Type B pancreatic cell (in vitro differentiated cells): ENCODE results near the gene WDR54. TPM values are rescaled to one million over a fixed set of nuclear protein-coding genes. Genes with fewer than 3 reads are reported as not detected.
A peak's percentile ranks its signal among the peaks of the same experiment; 100 is the strongest.

Source experiments
- DNase-seq: peaks from one replicate; pipeline ENCODE4 v3.0.0; 2021; ENCODE audit warnings: mixed read lengths; ENCODE audit not compliant: unreplicated experiment; ENCODE audit errors: extremely low spot score
- H3K27ac Mint-ChIP-seq: 2 replicates; pipeline ENCODE4 v1.8.0; 2021; ENCODE audit warnings: mild to moderate bottlenecking, mixed read lengths
- H3K27me3 Mint-ChIP-seq: 2 replicates; pipeline ENCODE4 v1.8.0; 2021; ENCODE audit warnings: mixed read lengths
- H3K36me3 Mint-ChIP-seq: 2 replicates; pipeline ENCODE4 v1.8.0; 2021; ENCODE audit warnings: mixed read lengths
- H3K4me1 Mint-ChIP-seq: one replicate; pipeline ENCODE4 v1.8.0; 2021; ENCODE audit warnings: mixed read lengths; ENCODE audit not compliant: unreplicated experiment
- H3K4me3 Mint-ChIP-seq: 2 replicates; pipeline ENCODE4 v1.8.0; 2021; ENCODE audit warnings: mild to moderate bottlenecking, mixed read lengths
- H3K9me3 Mint-ChIP-seq: 2 replicates; pipeline ENCODE4 v1.8.0; 2021; ENCODE audit warnings: mixed read lengths
- total RNA-seq: library from RNA; stranded (reverse); gene quantifications from 2 replicates; pipeline ENCODE4 v1.2.1, GENCODE V29; 2021; ENCODE audit warnings: low replicate concordance
- TF ChIP-seq, protein P1 (sequence below): fragments of 200-600 bp; sonication (generic); conservative IDR thresholded peaks from 2 replicates; pipeline ENCODE4 v1.5.0; 2021; ENCODE audit warnings: antibody characterized with exemption, mild to moderate bottlenecking

WDR54 gene
- total RNA-seq, 1 donor from 2014 or later, result 41.7 TPM

DNA sequence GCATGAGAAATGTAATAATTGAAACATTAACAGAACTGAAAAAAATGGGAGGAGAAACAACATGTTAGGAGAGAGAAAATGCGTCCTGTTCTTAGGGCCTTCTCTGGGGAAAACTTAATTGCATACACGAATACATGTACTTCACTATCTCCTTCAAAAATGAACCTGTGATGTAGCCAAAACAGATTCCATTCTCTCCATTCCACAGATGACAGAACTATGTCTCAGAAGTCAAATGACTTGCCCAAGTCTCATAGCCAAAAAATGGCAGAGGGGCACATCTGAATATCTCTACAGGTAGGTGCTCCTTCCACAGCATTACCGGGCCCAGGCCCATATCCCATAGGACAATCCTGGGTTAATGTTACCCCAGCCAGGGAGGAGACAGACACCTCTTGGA, 37.5 kb upstream of the WDR54 start:
- H3K27me3 Mint-ChIP-seq, result no peaks in the 10 kb centered on the region
- H3K9me3 Mint-ChIP-seq, result no peaks in the 10 kb centered on the region
- no peak for DNase-seq
- peaks cover 10% of the 10 kb centered on the region for H3K36me3 Mint-ChIP-seq
- H3K27ac Mint-ChIP-seq, result no peak overlapping the region
- TF ChIP-seq, protein P1, sequence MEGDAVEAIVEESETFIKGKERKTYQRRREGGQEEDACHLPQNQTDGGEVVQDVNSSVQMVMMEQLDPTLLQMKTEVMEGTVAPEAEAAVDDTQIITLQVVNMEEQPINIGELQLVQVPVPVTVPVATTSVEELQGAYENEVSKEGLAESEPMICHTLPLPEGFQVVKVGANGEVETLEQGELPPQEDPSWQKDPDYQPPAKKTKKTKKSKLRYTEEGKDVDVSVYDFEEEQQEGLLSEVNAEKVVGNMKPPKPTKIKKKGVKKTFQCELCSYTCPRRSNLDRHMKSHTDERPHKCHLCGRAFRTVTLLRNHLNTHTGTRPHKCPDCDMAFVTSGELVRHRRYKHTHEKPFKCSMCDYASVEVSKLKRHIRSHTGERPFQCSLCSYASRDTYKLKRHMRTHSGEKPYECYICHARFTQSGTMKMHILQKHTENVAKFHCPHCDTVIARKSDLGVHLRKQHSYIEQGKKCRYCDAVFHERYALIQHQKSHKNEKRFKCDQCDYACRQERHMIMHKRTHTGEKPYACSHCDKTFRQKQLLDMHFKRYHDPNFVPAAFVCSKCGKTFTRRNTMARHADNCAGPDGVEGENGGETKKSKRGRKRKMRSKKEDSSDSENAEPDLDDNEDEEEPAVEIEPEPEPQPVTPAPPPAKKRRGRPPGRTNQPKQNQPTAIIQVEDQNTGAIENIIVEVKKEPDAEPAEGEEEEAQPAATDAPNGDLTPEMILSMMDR, result no peak
- H3K4me1 Mint-ChIP-seq, result peaks cover 14% of the 10 kb centered on the region
- H3K4me3 Mint-ChIP-seq, result no peak overlapping the region

DNA sequence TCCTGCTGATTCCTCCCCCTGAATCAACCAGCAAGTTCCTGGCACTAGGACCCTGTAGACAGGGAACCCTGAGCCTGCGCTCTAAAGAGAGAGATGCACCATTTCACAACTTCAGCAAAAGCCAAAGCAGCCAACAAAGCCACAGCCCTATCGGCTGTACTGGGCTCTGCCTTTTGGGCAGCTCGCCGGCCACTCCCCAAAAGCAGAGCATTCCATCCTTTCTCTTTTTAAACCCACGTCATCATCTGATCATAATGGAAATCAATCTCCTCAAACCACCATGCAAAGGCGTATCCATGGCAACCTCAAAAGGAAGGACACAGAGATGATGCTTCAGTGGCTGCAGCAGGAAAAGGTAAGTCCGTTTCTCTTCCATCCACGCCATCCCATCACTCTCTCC, 36.1 kb upstream of the WDR54 start:
- peaks cover 8% of the 10 kb centered on the region for H3K4me1 Mint-ChIP-seq
- no peak overlapping the region for H3K27ac Mint-ChIP-seq
- H3K27me3 Mint-ChIP-seq, result no peaks in the 10 kb centered on the region
- no peak for DNase-seq
- no peaks in the 10 kb centered on the region for H3K9me3 Mint-ChIP-seq
- no peak overlapping the region for H3K4me3 Mint-ChIP-seq
- peaks cover 10% of the 10 kb centered on the region for H3K36me3 Mint-ChIP-seq
- TF ChIP-seq, protein P1, result peak; percentile 17

DNA sequence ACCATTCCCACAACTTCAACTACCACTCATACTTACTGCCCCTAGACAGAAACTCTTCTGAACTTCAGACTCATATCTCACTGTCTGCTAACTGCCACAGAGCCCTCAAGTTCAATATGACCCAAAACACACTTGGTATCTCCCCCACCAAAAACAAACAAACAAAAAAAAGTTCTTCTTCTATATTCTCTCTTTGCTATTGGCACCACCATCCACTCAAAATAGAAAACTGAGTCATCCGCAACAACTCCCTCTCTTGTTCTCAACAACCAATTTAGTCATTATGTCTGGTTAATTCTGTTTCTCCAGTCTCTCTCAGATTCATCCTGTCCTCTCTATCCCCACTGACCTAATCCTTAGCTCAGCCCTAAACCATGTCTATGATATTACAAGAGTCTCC, 34.2 kb upstream of the WDR54 start:
- H3K27me3 Mint-ChIP-seq, result no peaks in the 10 kb centered on the region
- no peak for DNase-seq
- no peak overlapping the region for H3K27ac Mint-ChIP-seq
- no peak overlapping the region for H3K4me3 Mint-ChIP-seq
- TF ChIP-seq, protein P1, result no peak
- no peaks in the 10 kb centered on the region for H3K9me3 Mint-ChIP-seq
- H3K4me1 Mint-ChIP-seq, result peaks cover 10% of the 10 kb centered on the region
- peaks cover 3% of the 10 kb centered on the region for H3K36me3 Mint-ChIP-seq

DNA sequence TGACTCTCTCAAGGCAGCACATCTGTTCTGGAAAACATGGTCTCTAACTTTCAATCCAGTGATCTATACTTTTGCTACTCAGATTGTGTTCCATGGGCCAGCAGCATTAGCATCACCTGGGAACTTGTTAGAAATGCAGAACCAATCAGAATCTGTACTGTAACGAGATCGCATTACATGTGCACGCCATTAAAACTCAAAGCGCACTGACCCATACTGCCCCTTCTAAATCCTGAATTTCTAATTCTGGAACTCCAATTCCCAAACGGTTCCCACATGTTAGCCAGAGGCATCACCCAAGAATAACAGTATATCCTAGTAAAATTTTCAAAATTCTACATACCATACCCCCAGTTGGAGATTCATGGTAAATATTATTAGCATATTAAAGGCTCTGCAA, 30.9 kb upstream of the WDR54 start:
- H3K27ac Mint-ChIP-seq, result peak overlapping the region; percentile 99
- no peaks in the 10 kb centered on the region for H3K36me3 Mint-ChIP-seq
- H3K4me1 Mint-ChIP-seq, result peaks cover 10% of the 10 kb centered on the region
- DNase-seq, result no peak
- no peaks in the 10 kb centered on the region for H3K27me3 Mint-ChIP-seq
- H3K9me3 Mint-ChIP-seq, result no peaks in the 10 kb centered on the region
- no peak overlapping the region for H3K4me3 Mint-ChIP-seq
- TF ChIP-seq, protein P1, result no peak

DNA sequence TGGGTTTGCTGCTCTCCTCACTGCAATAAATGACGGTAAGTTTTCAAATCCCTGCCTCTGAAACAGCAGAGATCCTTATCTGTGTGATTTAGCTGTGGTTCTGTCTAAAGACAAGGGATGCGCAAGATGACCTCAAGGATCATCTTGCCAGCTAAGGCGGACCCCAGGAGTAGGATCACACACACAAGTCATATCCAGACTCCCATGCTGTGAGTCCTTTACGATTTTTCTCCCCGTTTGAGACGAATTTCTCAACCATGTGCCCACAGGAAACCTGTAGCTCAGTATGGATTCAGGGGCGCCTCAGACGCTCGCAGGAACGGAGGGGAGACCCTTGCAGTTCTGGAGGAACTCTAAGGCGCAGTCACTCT, 30.3 kb upstream of the WDR54 start:
- H3K4me3 Mint-ChIP-seq, result no peak overlapping the region
- peak overlapping the region; percentile 99 for H3K27ac Mint-ChIP-seq
- H3K36me3 Mint-ChIP-seq, result no peaks in the 10 kb centered on the region
- no peaks in the 10 kb centered on the region for H3K27me3 Mint-ChIP-seq
- no peaks in the 10 kb centered on the region for H3K9me3 Mint-ChIP-seq
- TF ChIP-seq, protein P1, result no peak
- DNase-seq, result no peak
- peaks cover 10% of the 10 kb centered on the region for H3K4me1 Mint-ChIP-seq
